Effector memory CD4-positive, alpha-beta T cell (primary cell): Measurements from ENCODE around the gene TMEM8B.
A peak's percentile ranks its signal among the peaks of the same experiment; 100 is the strongest.

Source experiments
- DNase-seq, 3 donors: peaks; one replicate each; pipeline ENCODE4 v3.0.0-alpha.2; 2020
- H3K27ac ChIP-seq: 2 replicates; pipeline ENCODE4 v1.7.0; 2013; ENCODE audit warnings: mild to moderate bottlenecking, low read length, moderate library complexity; ENCODE audit not compliant: insufficient read depth, poor library complexity, severe bottlenecking
- H3K27me3 ChIP-seq: replicated peaks from 2 replicates; pipeline ENCODE4 v1.7.0; 2013; ENCODE audit warnings: mild to moderate bottlenecking, low read length; ENCODE audit not compliant: insufficient read depth, control insufficient read depth, poor library complexity, severe bottlenecking
- H3K36me3 ChIP-seq: 2 replicates; pipeline ENCODE4 v1.7.0; 2013; ENCODE audit warnings: mild to moderate bottlenecking, low read length, moderate library complexity; ENCODE audit not compliant: control insufficient read depth, insufficient read depth
- H3K4me1 ChIP-seq: 2 replicates; pipeline ENCODE4 v1.7.0; 2013; ENCODE audit warnings: low read length, mild to moderate bottlenecking; ENCODE audit not compliant: control insufficient read depth, insufficient read depth, poor library complexity, severe bottlenecking
- H3K4me3 ChIP-seq: 2 replicates; pipeline ENCODE4 v1.7.0; 2013; ENCODE audit warnings: low read length, low read depth, mild to moderate bottlenecking; ENCODE audit not compliant: insufficient read depth, poor library complexity, severe bottlenecking
- H3K9me3 ChIP-seq: 2 replicates; pipeline ENCODE4 v1.7.0; 2013; ENCODE audit warnings: mild to moderate bottlenecking, low read length, moderate library complexity; ENCODE audit not compliant: control insufficient read depth

Gene TMEM8B

DNA sequence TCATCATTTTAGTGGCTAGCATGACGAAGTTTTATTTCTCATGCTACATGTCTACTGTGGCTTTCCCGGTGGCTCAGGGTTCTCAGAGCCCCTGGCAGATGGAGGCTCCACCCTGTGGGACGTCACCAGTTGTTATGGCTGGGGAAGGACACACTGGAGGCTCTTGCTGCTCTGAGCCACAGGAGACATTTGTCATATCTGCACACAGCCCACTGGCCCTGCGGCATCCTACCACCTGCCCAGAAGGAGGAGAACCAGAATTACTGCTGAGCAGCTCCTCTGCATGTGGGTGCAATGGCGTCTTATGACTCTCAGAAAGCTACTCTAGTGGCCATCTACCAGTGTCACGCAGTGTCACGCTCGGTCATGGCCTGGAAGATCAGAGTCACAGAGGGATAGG is 34.6 kb downstream of the TMEM8B start:
- no peak overlapping the region for H3K27ac ChIP-seq
- H3K27me3 ChIP-seq, result no peaks in the 10 kb centered on the region
- no peaks in the 10 kb centered on the region for H3K36me3 ChIP-seq
- no peak for DNase-seq
- no peaks in the 10 kb centered on the region for H3K9me3 ChIP-seq
- H3K4me1 ChIP-seq, result no peaks in the 10 kb centered on the region
- H3K4me3 ChIP-seq, result no peak overlapping the region

DNA sequence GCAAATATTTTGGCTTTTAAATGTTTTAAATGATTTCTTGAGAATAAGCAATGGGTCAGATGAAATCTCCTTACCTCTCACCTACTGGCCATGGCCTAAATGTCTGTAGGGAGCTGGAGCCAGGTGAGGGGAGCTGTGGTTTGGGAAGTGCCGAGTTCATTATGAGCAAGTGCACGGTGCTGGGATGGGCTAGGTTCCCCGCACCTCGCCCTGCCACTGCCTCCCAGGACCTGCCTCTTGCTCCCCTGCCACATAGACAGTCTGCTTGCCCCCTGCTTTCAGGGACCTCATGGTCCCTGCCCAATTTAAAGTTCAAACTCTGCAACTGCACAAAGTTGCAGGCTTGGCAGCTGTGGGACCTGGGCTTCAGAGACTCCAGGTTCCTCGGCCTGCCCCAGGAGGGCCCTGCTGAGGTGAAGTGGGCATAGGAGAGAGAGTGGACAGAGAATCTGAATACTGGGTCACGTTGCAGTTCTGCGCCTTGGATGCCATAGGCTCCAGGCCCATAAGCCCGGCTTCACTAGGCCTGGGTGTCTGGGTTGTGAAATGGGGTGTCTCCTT is 35.7 kb downstream of the TMEM8B start:
- no peaks in the 10 kb centered on the region for H3K36me3 ChIP-seq
- H3K27me3 ChIP-seq, result no peaks in the 10 kb centered on the region
- no peak overlapping the region for H3K27ac ChIP-seq
- no peaks in the 10 kb centered on the region for H3K4me1 ChIP-seq
- no peak overlapping the region for H3K4me3 ChIP-seq
- no peak for DNase-seq
- no peaks in the 10 kb centered on the region for H3K9me3 ChIP-seq

GRCh38 chr9:35867538-35867937 is 38.5 kb downstream of the TMEM8B start:
- DNase-seq, result no peak
- Histone ChIP-seq H3K27me3 (no peaks in the 10 kb centered on the region), H3K4me3 (no peak overlapping the region), H3K36me3 (no peaks in the 10 kb centered on the region), H3K27ac (no peak overlapping the region), H3K9me3 (no peaks in the 10 kb centered on the region), H3K4me1 (no peaks in the 10 kb centered on the region)

DNA sequence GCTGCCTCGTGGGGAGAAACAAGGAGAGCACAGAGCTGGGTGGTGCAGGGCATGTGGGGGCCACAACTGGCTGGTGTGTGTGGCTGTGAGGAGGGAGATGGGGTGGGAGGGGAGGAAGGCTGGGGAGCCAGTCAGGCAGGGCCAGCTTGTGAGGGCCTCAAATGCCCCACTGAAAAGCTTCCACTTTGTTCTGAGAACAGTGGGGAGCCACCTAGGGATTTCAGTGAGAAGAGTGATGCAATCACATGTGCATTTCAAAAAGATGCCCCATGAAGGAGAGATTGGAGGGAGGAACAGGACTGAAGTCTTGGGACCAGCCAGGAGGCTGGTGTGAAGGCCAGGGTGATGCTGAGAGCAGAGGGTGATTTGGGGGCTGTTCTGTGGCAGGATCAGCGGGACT is 39.9 kb downstream of the TMEM8B start:
- Histone ChIP-seq H3K4me1 (no peaks in the 10 kb centered on the region), H3K27ac (no peak overlapping the region), H3K27me3 (no peaks in the 10 kb centered on the region), H3K9me3 (no peaks in the 10 kb centered on the region), H3K36me3 (no peaks in the 10 kb centered on the region), H3K4me3 (no peak overlapping the region)
- DNase-seq, result no peak

- H3K27me3 ChIP-seq, result no peaks in the 10 kb centered on the region
- H3K4me1 ChIP-seq, result no peaks in the 10 kb centered on the region
- DNase-seq, result no peak
- H3K36me3 ChIP-seq, result no peaks in the 10 kb centered on the region
- H3K27ac ChIP-seq, result no peak overlapping the region
- H3K4me3 ChIP-seq, result no peak overlapping the region
- H3K9me3 ChIP-seq, result no peaks in the 10 kb centered on the region
These were observed 40.7 kb downstream of the TMEM8B start for GRCh38 chr9:35869621-35870216.

GRCh38 chr9:35870351-35870923 is 41.4 kb downstream of the TMEM8B start, which contains the start of gene OR13J1:
TSS of gene OR13J1 (minus strand) at chr9:35870401. CDS start at chr9:35870401, 0 bp downstream.
- no peak within 1 kb of the TSS for H3K27ac ChIP-seq

DNA sequence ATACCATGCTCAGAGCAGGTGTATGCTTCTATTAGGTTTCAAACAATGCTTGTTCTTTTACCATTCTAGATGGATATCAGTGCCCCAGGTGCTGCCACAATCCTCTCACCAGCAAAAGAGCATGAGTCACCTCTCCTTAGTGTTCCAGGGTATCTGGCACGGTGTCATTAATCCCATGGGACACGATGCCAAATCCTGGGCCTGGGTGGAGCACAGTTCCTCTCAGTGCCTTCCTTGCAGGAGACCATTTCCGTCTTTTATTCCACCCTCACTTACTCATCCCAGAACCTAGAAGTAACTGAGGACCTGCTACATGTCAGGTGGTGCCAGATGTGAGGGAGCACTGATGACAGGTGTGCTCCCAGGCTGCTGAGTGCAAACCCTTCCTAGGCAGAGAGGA is 42.5 kb downstream of the TMEM8B start:
- no peak for DNase-seq
- no peaks in the 10 kb centered on the region for H3K9me3 ChIP-seq

More at GRCh38 chr9:35870351-35870923, 41.4 kb downstream of the TMEM8B start, which contains the start of gene OR13J1:
- Histone ChIP-seq H3K27me3 (no peaks in the 10 kb centered on the region), H3K9me3 (no peaks in the 10 kb centered on the region), H3K4me3 (no peak within 1 kb of the TSS), H3K36me3 (no peaks in the 10 kb centered on the region), H3K4me1 (no peaks in the 10 kb centered on the region)
- no peak for DNase-seq

GRCh38 chr9:35872505-35872904 is 43.5 kb downstream of the TMEM8B start:
- H3K9me3 ChIP-seq, result no peaks in the 10 kb centered on the region
- no peaks in the 10 kb centered on the region for H3K27me3 ChIP-seq
- no peaks in the 10 kb centered on the region for H3K4me1 ChIP-seq
- DNase-seq, result no peak
- H3K4me3 ChIP-seq, result no peak overlapping the region
- no peaks in the 10 kb centered on the region for H3K36me3 ChIP-seq
- no peak overlapping the region for H3K27ac ChIP-seq

More for the DNA sequence above, 42.5 kb downstream of the TMEM8B start:
- no peaks in the 10 kb centered on the region for H3K27me3 ChIP-seq
- H3K27ac ChIP-seq, result no peak overlapping the region
- no peak overlapping the region for H3K4me3 ChIP-seq
- no peaks in the 10 kb centered on the region for H3K4me1 ChIP-seq
- H3K36me3 ChIP-seq, result no peaks in the 10 kb centered on the region

DNA sequence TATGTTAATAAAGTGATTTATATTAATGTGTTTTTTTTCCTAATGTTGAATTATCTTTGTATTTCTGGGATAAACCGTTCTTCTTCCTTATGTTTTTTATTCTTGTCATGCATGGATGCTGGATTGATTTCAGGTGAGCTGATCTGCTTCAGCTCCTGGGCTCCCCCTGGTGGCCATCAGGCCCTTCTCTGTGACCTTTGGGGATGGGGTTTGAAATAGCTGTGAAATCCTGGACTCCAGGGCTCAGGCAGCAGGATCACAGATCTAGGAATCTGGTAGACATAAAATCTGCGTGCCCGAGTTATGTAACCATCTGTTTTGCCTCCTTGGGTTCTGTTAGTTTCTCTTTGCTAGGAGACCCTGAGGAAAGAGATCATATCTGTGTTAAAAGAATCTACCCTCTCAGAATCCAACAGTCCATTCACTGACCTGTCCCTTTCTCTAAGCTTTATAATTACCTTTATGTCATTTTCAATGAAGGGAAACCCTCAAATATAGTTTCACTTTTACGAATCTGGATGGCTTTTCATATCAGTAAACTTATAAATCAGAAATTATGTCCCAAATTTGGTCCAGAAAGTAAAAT is 53.3 kb downstream of the TMEM8B start:
- Histone ChIP-seq H3K9me3 (no peaks in the 10 kb centered on the region), H3K4me3 (no peak overlapping the region), H3K27me3 (no peaks in the 10 kb centered on the region), H3K4me1 (no peaks in the 10 kb centered on the region), H3K27ac (no peak overlapping the region), H3K36me3 (no peaks in the 10 kb centered on the region)
- peak; percentile 54 to 76 (median 62) for DNase-seq

- no peak for DNase-seq
- Histone ChIP-seq H3K4me3 (no peak overlapping the region), H3K9me3 (no peaks in the 10 kb centered on the region), H3K27me3 (no peaks in the 10 kb centered on the region), H3K27ac (no peak overlapping the region), H3K36me3 (no peaks in the 10 kb centered on the region), H3K4me1 (no peaks in the 10 kb centered on the region)
These were observed 54.0 kb downstream of the TMEM8B start for GRCh38 chr9:35882996-35883395.
